GM12878 (cell line): ENCODE results near the gene ENTPD3. TPM values are rescaled to one million over a fixed set of nuclear protein-coding genes. Genes with fewer than 3 reads are reported as not detected.

Experiments used
- ATAC-seq: fragments of 200-7000 bp; cut with Tn5 transposase; 3 replicates; pipeline ENCODE4 v1.9.1; 2020; ENCODE audit warnings: mild to moderate bottlenecking, moderate library complexity
- BruUV-seq: library from RNA; stranded (reverse); fragments of 400-500 nt; replicated peaks from 2 replicates; lab custom pipeline; 2021; lab: Mats Ljungman, UMichigan
- CTCF ChIA-PET: fragments of 300-600 bp; sonication (Branson Sonifier 250); formaldehyde crosslinking; extraction: SDS; loops from one replicate; lab custom pipeline; 2021; ENCODE audit warnings: inconsistent platforms; lab: Yijun Ruan, JAX
- POLR2A ChIA-PET: fragments of 350-600 bp; formaldehyde crosslinking; extraction: SDS; loops from one replicate; lab custom pipeline; 2021; ENCODE audit warnings: inconsistent platforms; lab: Charles Lee
- RAD21 ChIA-PET: fragments of 300-600 bp; sonication (Branson Sonifier 250); formaldehyde crosslinking; loops from one replicate; lab custom pipeline; 2023; ENCODE audit warnings: antibody characterized with exemption; ENCODE audit not compliant: unreplicated experiment; lab: Charles Lee
- SMC1A ChIA-PET: fragments of 300-600 bp; sonication (Branson Sonifier 250); formaldehyde crosslinking; loops from one replicate; lab custom pipeline; 2023; ENCODE audit not compliant: unreplicated experiment, uncharacterized antibody; lab: Charles Lee
- DNase-seq: peaks from one replicate; pipeline ENCODE4 v3.0.0-alpha.2; 2011; ENCODE audit warnings: low read depth, low spot score
- FAIRE-seq: peaks from 3 replicates; lab custom pipeline; 2011; peaks lifted over from hg19 to GRCh38; lab: Jason Lieb, UNC
- H2AFZ ChIP-seq: 2 replicates; pipeline ENCODE4 v1.6.0; 2011; ENCODE audit warnings: low read depth, low read length, control low read depth; ENCODE audit not compliant: control insufficient read depth
- H3K27ac ChIP-seq: 2 replicates; pipeline ENCODE4 v1.5.1; 2011; ENCODE audit warnings: control low read depth; ENCODE audit not compliant: control insufficient read depth, insufficient read depth
- H3K27me3 ChIP-seq, 2 experiments: replicated peaks in 1 of 2; 2 replicates each; pipeline versions ENCODE4 v1.6.0 to v1.6.1; 2011; ENCODE audit warnings: low read length in 1 of 2; ENCODE audit not compliant: control insufficient read depth in 2 of 2, insufficient read depth in 2 of 2
- H3K36me3 ChIP-seq, 2 experiments: 2 replicates each; pipeline ENCODE4 v1.5.1; 2011; ENCODE audit warnings: low read length in 1 of 2; ENCODE audit not compliant: control insufficient read depth in 2 of 2, insufficient read depth in 2 of 2
- H3K4me1 ChIP-seq: 2 replicates; pipeline ENCODE4 v1.6.1; 2011; ENCODE audit warnings: mild to moderate bottlenecking, low read length, moderate library complexity, mixed read lengths; ENCODE audit not compliant: control insufficient read depth, insufficient read depth
- H3K4me2 ChIP-seq: 2 replicates; pipeline ENCODE4 v1.6.0; 2011; ENCODE audit warnings: control low read depth; ENCODE audit not compliant: control insufficient read depth, insufficient read depth
- H3K4me3 ChIP-seq: fragments of 200-600 bp; sonication (generic); 2 replicates; pipeline ENCODE4 v1.5.1; 2016
- H3K79me2 ChIP-seq: 2 replicates; pipeline ENCODE4 v1.6.0; 2011; ENCODE audit warnings: low read length; ENCODE audit not compliant: control insufficient read depth, insufficient read depth
- H3K9ac ChIP-seq: 2 replicates; pipeline ENCODE4 v1.8.0; 2011; ENCODE audit warnings: low read length, control low read depth, mixed read lengths; ENCODE audit not compliant: control insufficient read depth, insufficient read depth
- H3K9me3 ChIP-seq: replicated peaks from 3 replicates; pipeline ENCODE4 v1.5.1; 2011; ENCODE audit warnings: mild to moderate bottlenecking, low read length; ENCODE audit not compliant: control insufficient read depth, insufficient read depth
- H4K20me1 ChIP-seq: 2 replicates; pipeline ENCODE4 v1.6.0; 2011; ENCODE audit not compliant: control insufficient read depth, insufficient read depth
- ASH2L ChIP-seq: fragments of 300-600, 200-600 bp; sonication (generic); IDR thresholded peaks from 2 replicates; pipeline ENCODE4 v1.6.1; 2017; ENCODE audit warnings: low read depth, mild to moderate bottlenecking, borderline replicate concordance
- BMI1 ChIP-seq: fragments of 450-650 bp; IDR thresholded peaks from 2 replicates; pipeline ENCODE4 v1.6.1; 2016; ENCODE audit warnings: mild to moderate bottlenecking, moderate library complexity, borderline replicate concordance
- FOXM1 ChIP-seq: IDR thresholded peaks from 2 replicates; pipeline ENCODE4 v1.6.1; 2012; ENCODE audit warnings: low read depth, mild to moderate bottlenecking, inconsistent platforms, low read length, moderate library complexity
- IRF3 ChIP-seq: fragments of 450-650 bp; IDR thresholded peaks from 2 replicates; pipeline ENCODE4 v1.6.1; 2014; ENCODE audit warnings: mild to moderate bottlenecking
- MEF2B ChIP-seq: fragments of 450-650 bp; IDR thresholded peaks from 2 replicates; pipeline ENCODE4 v1.6.1; 2018; ENCODE audit warnings: mild to moderate bottlenecking, moderate library complexity; ENCODE audit not compliant: partially characterized antibody, poor library complexity, severe bottlenecking
- NR2C2 ChIP-seq: IDR thresholded peaks from 2 replicates; pipeline ENCODE4 v1.6.1; 2011; ENCODE audit warnings: borderline replicate concordance, low read depth; ENCODE audit not compliant: control insufficient read depth, insufficient read length
- POLR2AphosphoS2 ChIP-seq: IDR thresholded peaks from 2 replicates; pipeline ENCODE4 v1.6.1; 2011; ENCODE audit warnings: low read depth, mild to moderate bottlenecking, low read length, improper control_type of control experiment, moderate library complexity
- POU2F2 ChIP-seq: IDR thresholded peaks from 3 replicates; pipeline ENCODE4 v1.6.1; 2011; ENCODE audit warnings: low read depth, mild to moderate bottlenecking, low read length, borderline replicate concordance
- RAD21 ChIP-seq: IDR thresholded peaks from 2 replicates; pipeline ENCODE4 v1.6.1; 2011; ENCODE audit warnings: mild to moderate bottlenecking, low read depth, low read length, moderate library complexity; ENCODE audit not compliant: insufficient read depth
- RELA ChIP-seq: fragments of 450-650 bp; IDR thresholded peaks from 2 replicates; pipeline ENCODE4 v1.8.0; 2014; ENCODE audit warnings: borderline replicate concordance; ENCODE audit not compliant: partially characterized antibody
- RELB ChIP-seq: fragments of 450-650 bp; IDR thresholded peaks from 2 replicates; pipeline ENCODE4 v1.6.1; 2017; ENCODE audit warnings: low read depth, mild to moderate bottlenecking, moderate library complexity
- USF2 ChIP-seq: IDR thresholded peaks from 2 replicates; pipeline ENCODE4 v1.6.1; 2011; ENCODE audit warnings: low read depth, low read length, improper control_type of control experiment, borderline replicate concordance
- ZSCAN29 ChIP-seq: fragments of 450-650 bp; IDR thresholded peaks from 2 replicates; pipeline ENCODE4 v1.6.1; 2017; ENCODE audit warnings: mild to moderate bottlenecking, moderate library complexity
- WGBS: methylation state at CpG from one replicate; pipeline ENCODE4 v1.1.6; 2016; ENCODE audit warnings: low lambda C conversion rate; ENCODE audit not compliant: insufficient replicate concordance, insufficient coverage; ENCODE audit errors: missing lambda C conversion rate; 5-methylcytosine and 5-hydroxymethylcytosine counted together
- in situ Hi-C: fragments of 300-500 bp; cut with MboI; formaldehyde crosslinking; loops from 9 replicates; pipeline ENCODE4 v1.14.3; 2018; ENCODE audit warnings: mixed read lengths
- intact Hi-C: fragments of 100-400 bp; cut with micrococcal nuclease; formaldehyde crosslinking; loops from one replicate; pipeline ENCODE4 v1.14.2; 2022; ENCODE audit not compliant: unreplicated experiment
- polyA plus RNA-seq, 11 experiments: library from polyadenylated mRNA; depleted of rRNA in 4 of 11; unstranded in 6 of 11; stranded (reverse) in 5 of 11; fragments of >200 nt; fragmentation: Nextera tagmentation in 4 of 11; fragmentation: Illumina TruSeq in 1 of 11; extraction: Ambion mirVana in 4 of 11; extraction: Trizol in 1 of 11; gene quantifications; 1 replicate in 1 of 11; 2 replicates in 10 of 11; pipeline versions ENCODE4 v1.2.1 to v1.2.3, GENCODE V29; 2011 to 2016; ENCODE audit warnings: inconsistent platforms in 2 of 11, missing spikeins in 2 of 11, low read depth in 1 of 11
- total RNA-seq, 4 experiments: library from RNA; depleted of rRNA in 3 of 4; stranded (reverse); fragments of >200 nt in 3 of 4; fragmentation: Illumina TruSeq in 1 of 4; extraction: Trizol in 1 of 4; gene quantifications; 2 replicates each; pipeline versions ENCODE4 v1.2.1 to v1.2.3, GENCODE V29; 2013 to 2021

The ENTPD3 gene
- total and polyA plus RNA-seq, 10 of the 15 experiments (the other 5 are each of a cell fraction or from before 2014, with no cell fraction given) = 0.03 TPM; not detected in 9

- H3K4me3 ChIP-seq = no peak overlapping the region
- no peaks in the 10 kb centered on the region for H3K79me2 ChIP-seq
- 28% methylated on average over 4 of the region's 4 CpGs for WGBS
- ChIA-PET SMC1A (no interaction called here), CTCF (no interaction called here), RAD21 (interaction anchor here (0.5 kb wide), 1 partner anchor 760 kb away, joined by 3 read pairs; no protein-coding TSS in a partner anchor), POLR2A (no interaction called here)
- no peak overlapping the region for H3K27ac ChIP-seq
- DNase-seq (no peak), ATAC-seq (no peak), FAIRE-seq (no peak)
- H2AFZ ChIP-seq = no peak overlapping the region
- no peak overlapping the region for H3K9ac ChIP-seq
- H3K27me3 ChIP-seq = no peaks in the 10 kb centered on the region
- no peaks in the 10 kb centered on the region for H3K9me3 ChIP-seq
- no peak overlapping the region for H3K4me2 ChIP-seq
- TF ChIP-seq POLR2AphosphoS2 (no peak), USF2 (no peak), IRF3 (no peak), POU2F2 (no peak), MEF2B (no peak), RELA (no peak), RAD21 (no peak), FOXM1 (no peak), ASH2L (no peak), NR2C2 (no peak), BMI1 (no peak), RELB (no peak), ZSCAN29 (no peak)
- intact Hi-C loops (no loop called here), in situ Hi-C loops (no loop called here)
- H3K36me3 ChIP-seq = no peaks in the 10 kb centered on the region
- no TSS peak for BruUV-seq
- no peaks in the 10 kb centered on the region for H4K20me1 ChIP-seq
- H3K4me1 ChIP-seq = no peaks in the 10 kb centered on the region
Observed at GRCh38 chr3:40379674-40380306, 7.2 kb upstream of the ENTPD3 start.
